Measurements from ENCODE around the gene ZBTB40.

ZBTB40 gene

DNA sequence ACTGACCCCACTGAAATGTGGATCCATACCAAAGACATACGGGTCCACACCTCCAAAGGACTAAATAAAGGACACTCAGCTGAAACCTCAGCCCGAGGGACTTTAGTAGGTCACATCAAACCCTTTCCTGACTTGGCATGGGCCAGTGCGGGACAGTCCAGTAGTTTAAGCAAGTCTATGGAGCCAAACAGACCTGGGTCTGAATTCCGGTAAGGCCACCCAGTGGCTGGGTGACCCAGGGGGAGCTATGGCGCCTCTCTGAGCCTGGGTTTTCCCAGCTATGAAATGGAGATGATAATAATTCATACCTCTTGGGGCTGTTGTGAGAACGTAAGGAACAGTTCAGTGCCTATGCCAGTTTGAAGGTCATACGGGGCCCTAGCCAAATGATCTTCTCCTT, 36.2 kb upstream of the ZBTB40 start:
- no peaks in the 10 kb centered on the region for H3K27me3 ChIP-seq (ENCODE audit: control insufficient read depth, insufficient read depth, low read length)
- no peak overlapping the region for H3K4me3 ChIP-seq (ENCODE audit: low read depth, low read length)
- H3K4me1 ChIP-seq (ENCODE audit: control insufficient read depth, insufficient read depth, low read length) = peaks cover 4% of the 10 kb centered on the region
- no peaks in the 10 kb centered on the region for H3K9me3 ChIP-seq (ENCODE audit: control insufficient read depth, insufficient read depth, low read length)
- H3K36me3 ChIP-seq (ENCODE audit: control insufficient read depth, insufficient read depth, low read length) = no peaks in the 10 kb centered on the region
- H3K9ac ChIP-seq (ENCODE audit: low read depth, low read length) = no peak overlapping the region

DNA sequence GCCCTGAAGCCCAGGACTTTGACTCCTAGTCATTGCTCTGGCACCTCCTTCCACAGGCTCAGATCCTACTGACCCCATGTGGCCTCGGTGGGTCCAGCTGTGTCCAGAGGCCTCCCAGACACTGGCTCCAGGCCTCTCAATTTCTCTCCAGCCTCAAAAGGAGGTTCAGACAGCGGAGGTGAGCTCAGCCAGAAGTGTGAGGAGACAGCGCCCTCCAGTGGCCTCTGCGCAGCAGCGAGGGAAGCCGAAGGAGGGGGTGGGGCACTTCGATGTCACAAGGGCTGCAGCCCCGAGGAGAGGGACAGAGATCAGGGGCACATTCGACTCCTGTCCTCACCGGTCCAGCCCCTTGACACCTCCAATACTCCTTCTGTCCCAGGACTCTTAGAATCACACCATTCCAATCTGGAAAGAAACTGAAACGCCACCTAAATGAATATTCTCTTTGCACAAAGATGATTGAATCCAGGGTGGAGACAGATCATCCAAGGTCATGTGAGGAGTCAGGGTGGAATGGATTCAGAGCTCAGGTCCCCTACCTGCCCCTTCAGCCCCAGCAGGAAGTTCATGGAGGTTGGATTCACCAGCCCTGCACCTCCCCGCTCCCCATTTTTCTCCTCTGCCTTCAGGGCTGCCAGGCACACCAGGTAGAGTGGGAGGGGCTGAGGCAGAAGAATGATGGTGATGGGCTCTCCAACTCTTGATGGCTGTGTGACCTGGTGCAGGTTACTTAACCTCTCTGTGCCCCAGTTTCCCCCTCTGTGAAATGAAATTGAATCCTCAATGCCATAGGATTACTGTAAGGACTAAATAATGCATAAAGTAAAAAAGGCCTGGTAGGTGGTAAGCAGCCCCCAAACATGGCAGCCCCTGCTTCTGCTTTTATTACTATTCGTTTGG, 34.8 kb upstream of the ZBTB40 start:
- H3K36me3 ChIP-seq (ENCODE audit: control insufficient read depth, insufficient read depth, low read length) = no peaks in the 10 kb centered on the region
- H3K4me1 ChIP-seq (ENCODE audit: control insufficient read depth, insufficient read depth, low read length) = peaks cover 4% of the 10 kb centered on the region
- H3K9me3 ChIP-seq (ENCODE audit: control insufficient read depth, insufficient read depth, low read length) = no peaks in the 10 kb centered on the region
- H3K9ac ChIP-seq (ENCODE audit: low read depth, low read length) = no peak overlapping the region
- H3K27me3 ChIP-seq (ENCODE audit: control insufficient read depth, insufficient read depth, low read length) = no peaks in the 10 kb centered on the region
- peak overlapping the region; percentile 23 for H3K4me3 ChIP-seq (ENCODE audit: low read depth, low read length)

DNA sequence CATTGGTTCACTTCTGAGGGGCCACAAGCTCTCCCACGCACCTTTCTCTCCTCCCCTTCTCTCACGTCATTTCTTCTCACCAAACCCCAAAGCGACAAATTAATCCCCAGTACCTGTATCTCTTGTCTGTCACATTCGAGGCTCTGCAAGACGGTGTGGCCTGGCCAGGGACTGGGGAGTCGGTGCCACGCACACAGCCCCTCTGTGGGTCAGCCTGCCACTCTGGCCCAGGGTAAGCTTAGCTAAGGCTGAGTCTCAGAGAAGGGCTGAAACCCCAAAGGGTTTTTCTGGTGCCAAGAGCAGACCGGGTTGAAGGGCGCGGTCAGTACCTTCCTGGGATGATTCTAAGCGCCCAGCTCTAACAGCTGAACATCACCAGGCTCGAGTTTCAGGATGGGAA, 34.2 kb upstream of the ZBTB40 start:
- no peaks in the 10 kb centered on the region for H3K36me3 ChIP-seq (ENCODE audit: control insufficient read depth, insufficient read depth, low read length)
- H3K4me1 ChIP-seq (ENCODE audit: control insufficient read depth, insufficient read depth, low read length) = peaks cover 4% of the 10 kb centered on the region
- no peak overlapping the region for H3K9ac ChIP-seq (ENCODE audit: low read depth, low read length)
- no peaks in the 10 kb centered on the region for H3K27me3 ChIP-seq (ENCODE audit: control insufficient read depth, insufficient read depth, low read length)
- H3K9me3 ChIP-seq (ENCODE audit: control insufficient read depth, insufficient read depth, low read length) = no peaks in the 10 kb centered on the region
- H3K4me3 ChIP-seq (ENCODE audit: low read depth, low read length) = no peak overlapping the region

DNA sequence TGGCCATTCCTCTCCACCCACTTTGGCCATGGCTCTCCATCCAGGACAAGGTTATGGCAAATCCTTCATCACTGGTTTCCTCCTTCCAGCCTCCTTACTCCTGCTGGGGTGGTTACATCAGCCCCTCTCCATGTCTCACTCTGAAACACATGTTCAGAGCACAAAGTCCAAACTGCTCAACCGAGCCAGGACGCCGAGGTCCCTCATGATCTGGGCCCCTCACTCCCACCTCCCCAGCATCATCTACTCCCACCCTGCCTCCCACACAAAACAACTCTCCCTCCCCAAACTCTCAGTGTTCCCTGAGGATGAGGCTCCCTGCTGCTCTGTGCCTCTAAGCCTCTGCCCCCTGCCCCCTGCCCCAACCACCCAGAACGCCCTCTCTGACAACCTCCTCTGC, 33.3 kb upstream of the ZBTB40 start:
- Histone ChIP-seq H3K9me3 (ENCODE audit: control insufficient read depth, insufficient read depth, low read length) (no peaks in the 10 kb centered on the region), H3K27me3 (ENCODE audit: control insufficient read depth, insufficient read depth, low read length) (no peaks in the 10 kb centered on the region)

DNA sequence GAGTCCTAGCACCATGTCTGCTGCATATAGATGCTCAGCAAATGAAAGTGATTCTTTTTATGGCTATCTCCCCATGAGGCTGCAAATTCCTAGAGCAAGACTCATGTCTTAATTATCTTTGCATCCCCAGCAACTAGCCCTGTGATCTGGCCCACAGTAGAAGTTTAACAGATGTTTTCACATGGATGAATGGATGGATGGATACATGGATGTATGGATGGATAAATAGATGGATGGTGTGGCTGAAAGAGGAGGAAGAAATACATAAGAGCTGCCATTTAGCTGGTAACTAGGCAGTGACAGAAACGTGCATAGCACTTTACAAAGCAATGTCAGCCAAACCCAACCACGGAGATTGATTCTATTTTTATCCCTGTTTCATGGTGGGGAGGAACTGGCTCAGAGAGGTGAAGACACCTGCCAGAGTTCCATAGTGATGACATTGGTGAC, 32.7 kb upstream of the ZBTB40 start:
- Histone ChIP-seq H3K4me1 (ENCODE audit: control insufficient read depth, insufficient read depth, low read length) (peaks cover 4% of the 10 kb centered on the region), H3K4me3 (ENCODE audit: low read depth, low read length) (no peak overlapping the region), H3K36me3 (ENCODE audit: control insufficient read depth, insufficient read depth, low read length) (no peaks in the 10 kb centered on the region), H3K9me3 (ENCODE audit: control insufficient read depth, insufficient read depth, low read length) (no peaks in the 10 kb centered on the region), H3K27me3 (ENCODE audit: control insufficient read depth, insufficient read depth, low read length) (no peaks in the 10 kb centered on the region), H3K9ac (ENCODE audit: low read depth, low read length) (no peak overlapping the region)

More for the DNA sequence above, 33.3 kb upstream of the ZBTB40 start:
- Histone ChIP-seq H3K4me1 (ENCODE audit: control insufficient read depth, insufficient read depth, low read length) (peaks cover 4% of the 10 kb centered on the region), H3K4me3 (ENCODE audit: low read depth, low read length) (no peak overlapping the region), H3K9ac (ENCODE audit: low read depth, low read length) (no peak overlapping the region), H3K36me3 (ENCODE audit: control insufficient read depth, insufficient read depth, low read length) (no peaks in the 10 kb centered on the region)

DNA sequence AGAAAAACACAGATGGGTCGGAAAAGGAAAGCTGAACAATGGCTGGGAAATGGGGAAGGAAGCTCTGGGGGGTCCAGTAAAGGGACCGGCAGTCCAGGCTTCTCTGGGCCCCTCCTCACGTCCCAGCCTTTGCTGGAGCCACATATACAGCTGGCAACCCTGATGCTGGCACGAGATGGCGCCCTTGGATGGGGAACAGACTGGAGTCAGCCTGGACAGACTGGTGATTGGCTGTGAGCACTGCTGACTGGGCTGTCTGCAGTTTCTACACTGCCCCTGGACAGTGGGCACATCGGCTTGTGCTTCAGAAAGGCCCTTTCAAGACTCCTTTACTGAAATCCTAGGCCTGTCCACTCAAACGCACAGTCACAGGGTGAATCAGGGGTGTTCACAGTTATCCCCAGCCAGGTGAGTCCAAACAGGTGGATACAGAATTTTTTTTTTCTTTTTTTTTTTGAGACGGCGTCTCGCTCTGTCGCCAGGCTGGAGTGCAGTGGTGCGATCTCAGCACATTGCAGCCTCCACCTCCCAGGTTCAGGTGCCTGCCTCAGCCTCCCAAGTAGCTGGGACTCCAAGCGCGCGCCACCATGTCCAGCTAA, 31.1 kb upstream of the ZBTB40 start:
- no peak overlapping the region for H3K9ac ChIP-seq (ENCODE audit: low read depth, low read length)
- no peak overlapping the region for H3K4me3 ChIP-seq (ENCODE audit: low read depth, low read length)
- H3K27me3 ChIP-seq (ENCODE audit: control insufficient read depth, insufficient read depth, low read length) = no peaks in the 10 kb centered on the region
- no peaks in the 10 kb centered on the region for H3K9me3 ChIP-seq (ENCODE audit: control insufficient read depth, insufficient read depth, low read length)
- H3K36me3 ChIP-seq (ENCODE audit: control insufficient read depth, insufficient read depth, low read length) = no peaks in the 10 kb centered on the region
- H3K4me1 ChIP-seq (ENCODE audit: control insufficient read depth, insufficient read depth, low read length) = peaks cover 4% of the 10 kb centered on the region

DNA sequence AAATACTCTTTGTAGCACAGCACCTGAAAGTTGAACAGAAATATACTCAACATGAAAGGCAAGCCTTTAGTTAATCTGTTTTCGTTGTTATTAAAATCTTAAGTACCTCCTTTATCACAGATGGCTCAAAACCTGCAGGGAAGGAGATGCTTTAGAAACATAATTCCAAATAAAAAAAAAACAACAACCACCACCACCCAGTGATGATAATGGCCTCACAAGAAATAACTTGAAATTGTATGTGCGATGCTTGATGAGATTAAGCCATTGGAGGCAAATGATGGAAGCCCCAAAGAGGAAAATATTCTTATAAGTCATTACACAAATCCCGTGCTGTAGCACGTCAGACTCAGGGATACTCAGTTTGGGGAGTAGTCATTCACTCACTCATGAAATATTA, 24.9 kb upstream of the ZBTB40 start:
- H3K36me3 ChIP-seq (ENCODE audit: control insufficient read depth, insufficient read depth, low read length) = no peaks in the 10 kb centered on the region
- H3K4me1 ChIP-seq (ENCODE audit: control insufficient read depth, insufficient read depth, low read length) = no peaks in the 10 kb centered on the region
- H3K4me3 ChIP-seq (ENCODE audit: low read depth, low read length) = no peak overlapping the region
- H3K9me3 ChIP-seq (ENCODE audit: control insufficient read depth, insufficient read depth, low read length) = no peaks in the 10 kb centered on the region
- H3K27me3 ChIP-seq (ENCODE audit: control insufficient read depth, insufficient read depth, low read length) = no peaks in the 10 kb centered on the region
- H3K9ac ChIP-seq (ENCODE audit: low read depth, low read length) = no peak overlapping the region

DNA sequence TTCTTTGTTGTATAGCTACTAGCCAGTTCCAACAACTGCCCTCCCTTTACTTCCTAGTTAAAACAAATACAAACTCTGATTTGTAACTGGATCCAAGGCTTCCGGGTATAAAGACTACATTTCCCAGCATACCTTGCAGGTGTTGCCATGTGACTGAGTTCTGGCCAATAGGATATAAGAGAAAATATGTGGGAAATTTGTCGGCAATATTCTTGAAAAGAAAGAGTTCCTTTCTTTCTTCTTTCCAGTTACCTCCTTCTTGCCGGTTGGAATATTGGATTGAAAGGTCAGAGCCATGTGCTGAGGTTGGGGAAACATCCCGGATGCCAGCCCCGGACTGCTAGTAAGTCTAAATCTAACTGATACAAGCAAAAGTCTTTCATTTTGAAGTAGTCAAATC, 23.0 kb upstream of the ZBTB40 start:
- Histone ChIP-seq H3K9ac (ENCODE audit: low read depth, low read length) (no peak overlapping the region), H3K4me3 (ENCODE audit: low read depth, low read length) (peak overlapping the region; percentile 36), H3K27me3 (ENCODE audit: control insufficient read depth, insufficient read depth, low read length) (no peaks in the 10 kb centered on the region), H3K36me3 (ENCODE audit: control insufficient read depth, insufficient read depth, low read length) (no peaks in the 10 kb centered on the region), H3K4me1 (ENCODE audit: control insufficient read depth, insufficient read depth, low read length) (no peaks in the 10 kb centered on the region), H3K9me3 (ENCODE audit: control insufficient read depth, insufficient read depth, low read length) (no peaks in the 10 kb centered on the region)

DNA sequence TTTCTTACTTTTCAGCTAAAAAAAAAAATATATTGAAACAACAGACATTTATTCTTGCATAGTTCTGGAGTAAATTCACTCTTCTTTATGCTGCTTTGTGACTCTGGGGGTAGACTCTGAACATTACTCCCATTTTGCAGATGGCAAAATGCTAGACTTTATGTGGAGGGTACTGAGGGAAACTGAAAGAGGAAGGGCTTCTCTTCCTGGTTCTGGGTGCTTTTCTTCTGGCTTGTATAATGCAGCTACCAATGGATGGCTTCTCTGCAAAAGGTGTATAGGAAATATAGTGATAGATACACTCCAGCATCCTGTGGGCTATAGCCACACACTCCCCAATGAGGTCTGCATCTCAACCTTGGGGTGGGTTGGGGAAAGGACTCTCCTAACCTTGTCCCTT, 19.7 kb upstream of the ZBTB40 start:
- no peak overlapping the region for H3K9ac ChIP-seq (ENCODE audit: low read depth, low read length)
- no peak overlapping the region for H3K4me3 ChIP-seq (ENCODE audit: low read depth, low read length)
- no peaks in the 10 kb centered on the region for H3K27me3 ChIP-seq (ENCODE audit: control insufficient read depth, insufficient read depth, low read length)
- no peaks in the 10 kb centered on the region for H3K9me3 ChIP-seq (ENCODE audit: control insufficient read depth, insufficient read depth, low read length)
- H3K36me3 ChIP-seq (ENCODE audit: control insufficient read depth, insufficient read depth, low read length) = no peaks in the 10 kb centered on the region
- H3K4me1 ChIP-seq (ENCODE audit: control insufficient read depth, insufficient read depth, low read length) = no peaks in the 10 kb centered on the region

DNA sequence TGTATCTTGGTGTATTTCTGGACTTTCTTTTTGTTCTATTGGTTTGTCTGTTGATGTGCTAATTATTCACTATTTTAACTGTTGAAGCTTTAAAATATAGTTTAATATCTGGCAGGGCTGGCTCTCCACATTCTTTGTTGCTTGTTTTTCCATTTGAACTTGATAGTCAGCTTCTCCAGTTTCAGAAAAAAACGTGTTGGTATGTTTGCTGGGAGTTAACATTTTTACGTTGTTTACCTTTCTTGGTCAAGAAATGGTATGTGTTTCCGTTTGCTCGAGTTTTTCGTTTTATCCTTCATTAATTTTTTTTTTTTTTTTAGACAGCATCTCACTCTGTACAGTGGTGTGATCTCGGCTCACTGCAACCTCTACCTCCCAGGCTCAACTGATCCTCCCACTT, 16.9 kb upstream of the ZBTB40 start:
- Histone ChIP-seq H3K9ac (ENCODE audit: low read depth, low read length) (no peak overlapping the region), H3K4me3 (ENCODE audit: low read depth, low read length) (no peak overlapping the region), H3K4me1 (ENCODE audit: control insufficient read depth, insufficient read depth, low read length) (no peaks in the 10 kb centered on the region), H3K27me3 (ENCODE audit: control insufficient read depth, insufficient read depth, low read length) (no peaks in the 10 kb centered on the region), H3K36me3 (ENCODE audit: control insufficient read depth, insufficient read depth, low read length) (no peaks in the 10 kb centered on the region), H3K9me3 (ENCODE audit: control insufficient read depth, insufficient read depth, low read length) (no peaks in the 10 kb centered on the region)

DNA sequence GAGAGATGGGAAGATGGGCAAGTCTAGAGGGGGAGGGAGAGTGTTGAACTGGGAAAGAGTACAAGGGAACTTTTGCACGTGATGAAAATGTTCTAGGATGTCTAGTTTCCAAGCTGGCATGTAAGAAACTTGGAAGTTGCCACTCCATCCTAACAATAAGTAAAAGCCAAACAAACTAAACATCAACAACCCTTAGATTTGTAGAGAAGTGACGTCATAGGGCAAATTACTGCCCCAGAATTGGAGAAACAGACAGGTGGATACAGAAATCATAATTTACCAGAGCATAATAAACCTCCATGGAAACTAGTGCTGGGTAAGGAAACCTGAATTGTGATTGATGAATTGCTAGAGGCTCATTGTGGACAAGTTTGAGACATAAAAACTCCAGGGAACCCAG, 14.7 kb upstream of the ZBTB40 start:
- H3K36me3 ChIP-seq (ENCODE audit: control insufficient read depth, insufficient read depth, low read length) = no peaks in the 10 kb centered on the region
- H3K4me1 ChIP-seq (ENCODE audit: control insufficient read depth, insufficient read depth, low read length) = no peaks in the 10 kb centered on the region
- no peak overlapping the region for H3K4me3 ChIP-seq (ENCODE audit: low read depth, low read length)
- no peak overlapping the region for H3K9ac ChIP-seq (ENCODE audit: low read depth, low read length)
- H3K27me3 ChIP-seq (ENCODE audit: control insufficient read depth, insufficient read depth, low read length) = no peaks in the 10 kb centered on the region
- no peaks in the 10 kb centered on the region for H3K9me3 ChIP-seq (ENCODE audit: control insufficient read depth, insufficient read depth, low read length)

DNA sequence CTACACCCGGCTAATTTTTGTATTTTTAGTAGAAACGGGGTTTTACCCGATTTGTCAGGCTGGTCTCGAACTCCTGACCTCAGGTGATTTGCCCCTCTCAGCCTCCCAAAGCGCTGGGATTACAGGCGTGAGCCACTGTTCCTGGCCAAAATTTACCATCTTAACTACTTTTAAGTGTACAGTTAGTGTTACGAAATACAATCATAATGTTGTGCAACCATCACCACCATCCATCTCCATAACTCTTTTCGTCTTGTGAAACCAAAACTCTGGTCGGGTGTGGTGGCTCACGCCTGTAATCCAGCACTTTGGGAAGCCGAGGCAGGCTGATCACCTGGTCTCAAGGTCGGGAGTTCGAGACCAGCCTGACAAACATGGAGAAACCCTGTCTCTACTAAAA, 14.1 kb upstream of the ZBTB40 start:
- no peaks in the 10 kb centered on the region for H3K9me3 ChIP-seq (ENCODE audit: control insufficient read depth, insufficient read depth, low read length)
- no peaks in the 10 kb centered on the region for H3K27me3 ChIP-seq (ENCODE audit: control insufficient read depth, insufficient read depth, low read length)
- peaks cover 1% of the 10 kb centered on the region for H3K4me1 ChIP-seq (ENCODE audit: control insufficient read depth, insufficient read depth, low read length)
- no peak overlapping the region for H3K9ac ChIP-seq (ENCODE audit: low read depth, low read length)
- no peak overlapping the region for H3K4me3 ChIP-seq (ENCODE audit: low read depth, low read length)
- H3K36me3 ChIP-seq (ENCODE audit: control insufficient read depth, insufficient read depth, low read length) = no peaks in the 10 kb centered on the region
